Breast epithelium (tissue), 3 donors: ENCODE results near the gene CADM2.

ENCODE experiments used
- POLR2A ChIP-seq: fragments of 450-650 bp; IDR thresholded peaks from one replicate; pipeline ENCODE4 v1.6.1; 2016; ENCODE audit warnings: antibody characterized with exemption, mild to moderate bottlenecking, moderate library complexity
- POLR2AphosphoS5 ChIP-seq, 3 donors: sonication (generic); formaldehyde crosslinking; IDR thresholded peaks; one replicate each; pipeline ENCODE4 v1.6.1; 2017; ENCODE audit warnings: antibody characterized with exemption in 3 of 3
- TF ChIP-seq, protein P1 (sequence below), 3 donors: fragments of 450-650 bp; IDR thresholded peaks; one replicate each; pipeline ENCODE4 v1.5.1; 2016 to 2017; ENCODE audit warnings: antibody characterized with exemption in 3 of 3, mild to moderate bottlenecking in 3 of 3, moderate library complexity in 3 of 3

DNA sequence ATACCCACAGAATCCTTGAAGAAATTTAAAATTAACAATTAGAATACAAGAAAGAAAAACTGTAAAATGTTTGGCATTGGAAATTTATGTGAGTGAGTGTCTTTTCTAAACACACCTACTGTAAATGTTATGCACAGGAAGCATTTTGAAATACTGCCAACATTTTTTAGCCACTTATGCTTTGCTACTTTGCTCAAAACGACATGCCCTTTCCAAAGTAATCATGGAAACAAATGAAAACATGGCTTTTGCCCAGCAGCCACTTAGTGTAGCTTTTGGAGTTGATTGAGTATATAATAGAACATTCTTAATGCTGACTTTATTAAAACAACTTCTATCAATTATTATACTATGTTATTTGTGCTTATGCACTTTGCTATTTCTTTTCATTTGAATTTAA, 823.0 kb downstream of the CADM2 start:
- TF ChIP-seq POLR2A = no peak
- TF ChIP-seq POLR2AphosphoS5 (IDR thresholded peaks at IDR 0.05) = no peak
- TF ChIP-seq, protein P1, sequence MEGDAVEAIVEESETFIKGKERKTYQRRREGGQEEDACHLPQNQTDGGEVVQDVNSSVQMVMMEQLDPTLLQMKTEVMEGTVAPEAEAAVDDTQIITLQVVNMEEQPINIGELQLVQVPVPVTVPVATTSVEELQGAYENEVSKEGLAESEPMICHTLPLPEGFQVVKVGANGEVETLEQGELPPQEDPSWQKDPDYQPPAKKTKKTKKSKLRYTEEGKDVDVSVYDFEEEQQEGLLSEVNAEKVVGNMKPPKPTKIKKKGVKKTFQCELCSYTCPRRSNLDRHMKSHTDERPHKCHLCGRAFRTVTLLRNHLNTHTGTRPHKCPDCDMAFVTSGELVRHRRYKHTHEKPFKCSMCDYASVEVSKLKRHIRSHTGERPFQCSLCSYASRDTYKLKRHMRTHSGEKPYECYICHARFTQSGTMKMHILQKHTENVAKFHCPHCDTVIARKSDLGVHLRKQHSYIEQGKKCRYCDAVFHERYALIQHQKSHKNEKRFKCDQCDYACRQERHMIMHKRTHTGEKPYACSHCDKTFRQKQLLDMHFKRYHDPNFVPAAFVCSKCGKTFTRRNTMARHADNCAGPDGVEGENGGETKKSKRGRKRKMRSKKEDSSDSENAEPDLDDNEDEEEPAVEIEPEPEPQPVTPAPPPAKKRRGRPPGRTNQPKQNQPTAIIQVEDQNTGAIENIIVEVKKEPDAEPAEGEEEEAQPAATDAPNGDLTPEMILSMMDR (IDR thresholded peaks at IDR 0.05) = no peak
